ENCODE measurements around the gene PMFBP1.

PMFBP1 gene

GRCh38 chr16:72182976-72183375 is 11.0 kb upstream of the PMFBP1 start:
- DNase-seq (ENCODE audit: low read depth in 2 of 2), result no peak

- no peak for DNase-seq (ENCODE audit: low read depth in 2 of 2)
These were observed 7.4 kb upstream of the PMFBP1 start for GRCh38 chr16:72179204-72179970.

- no peak for DNase-seq (ENCODE audit: low read depth in 2 of 2)
These were observed 2.8 kb upstream of the PMFBP1 start for GRCh38 chr16:72174726-72175125.

- no peak for DNase-seq (ENCODE audit: low read depth in 2 of 2)
These were observed 2.0 kb upstream of the PMFBP1 start for GRCh38 chr16:72173997-72174396.

GRCh38 chr16:72171236-72171635 is 719 bp downstream of the PMFBP1 start:
- DNase-seq (ENCODE audit: low read depth in 2 of 2), result no peak

GRCh38 chr16:72169708-72170107 is 2.2 kb downstream of the PMFBP1 start:
- no peak for DNase-seq (ENCODE audit: low read depth in 2 of 2)

- no peak for DNase-seq (ENCODE audit: low read depth in 2 of 2)
These were observed 3.6 kb downstream of the PMFBP1 start for GRCh38 chr16:72168365-72168764.

- DNase-seq (ENCODE audit: low read depth in 2 of 2), result no peak
These were observed 4.9 kb downstream of the PMFBP1 start for GRCh38 chr16:72166954-72167561.

GRCh38 chr16:72166151-72166550 is 5.8 kb downstream of the PMFBP1 start:
- DNase-seq (ENCODE audit: low read depth in 2 of 2), result no peak

GRCh38 chr16:72164691-72165090 is 7.3 kb downstream of the PMFBP1 start:
- no peak for DNase-seq (ENCODE audit: low read depth in 2 of 2)

- no peak for DNase-seq (ENCODE audit: low read depth in 2 of 2)
These were observed 9.8 kb downstream of the PMFBP1 start for GRCh38 chr16:72162105-72162692.

- no peak for DNase-seq (ENCODE audit: low read depth in 2 of 2)
These were observed 12.2 kb downstream of the PMFBP1 start for GRCh38 chr16:72159801-72160200.

- no peak for DNase-seq (ENCODE audit: low read depth in 2 of 2)
These were observed 12.6 kb downstream of the PMFBP1 start for GRCh38 chr16:72159386-72159785.

GRCh38 chr16:72149676-72150464 is 22.1 kb downstream of the PMFBP1 start:
- no peak for DNase-seq (ENCODE audit: low read depth in 2 of 2)

- no peak for DNase-seq (ENCODE audit: low read depth in 2 of 2)
These were observed 29.5 kb downstream of the PMFBP1 start for GRCh38 chr16:72142476-72142875.

GRCh38 chr16:72139908-72140307 is 32.0 kb downstream of the PMFBP1 start:
- DNase-seq (ENCODE audit: low read depth in 2 of 2), result no peak

- DNase-seq (ENCODE audit: low read depth in 2 of 2), result no peak
These were observed 33.8 kb downstream of the PMFBP1 start for GRCh38 chr16:72138064-72138572.

GRCh38 chr16:72137380-72138063 is 34.4 kb downstream of the PMFBP1 start:
- no peak for DNase-seq (ENCODE audit: low read depth in 2 of 2)

GRCh38 chr16:72134507-72134906 is 37.4 kb downstream of the PMFBP1 start:
- DNase-seq (ENCODE audit: low read depth in 2 of 2), result no peak

GRCh38 chr16:72132726-72133125 is 39.2 kb downstream of the PMFBP1 start:
- DNase-seq (ENCODE audit: low read depth in 2 of 2), result no peak

GRCh38 chr16:72131036-72131435 is 40.9 kb downstream of the PMFBP1 start:
- DNase-seq (ENCODE audit: low read depth in 2 of 2), result no peak
